ENCODE data around the gene ANAPC16.

The ANAPC16 gene

GRCh38 chr10:72274213-72274729 is 58.5 kb downstream of the ANAPC16 start:
- TF ChIP-seq EZH2 (IDR thresholded peaks at IDR 0.05), result no peak
- no peak for TF ChIP-seq POLR2AphosphoS5 (IDR thresholded peaks at IDR 0.05; ENCODE audit: borderline replicate concordance, low read depth, low read length)
- no peak for TF ChIP-seq FOXP2 (optimal IDR thresholded peaks at IDR 0.05; ENCODE audit: control extremely low read depth, extremely low read length, insufficient read depth)
- Histone ChIP-seq H3K9me3 (ENCODE audit: low read depth, low read length) (no peaks in the 10 kb centered on the region), H3K4me3 (peak overlapping the region; percentile 83), H3K9ac (ENCODE audit: insufficient read length) (peak overlapping the region; percentile 84), H3K27ac (no peak overlapping the region), H3K36me3 (ENCODE audit: insufficient read depth, low read length) (peaks cover 14% of the 10 kb centered on the region)
- no peak for DNase-seq (ENCODE audit: low read depth, low spot score)

- H3K9ac ChIP-seq (ENCODE audit: insufficient read length), result peak overlapping the region; percentile 84
- TF ChIP-seq EZH2 (IDR thresholded peaks at IDR 0.05), result no peak
- TF ChIP-seq POLR2AphosphoS5 (IDR thresholded peaks at IDR 0.05; ENCODE audit: borderline replicate concordance, low read depth, low read length), result no peak; the same call in 1 of the 2 replicates
- TF ChIP-seq FOXP2 (optimal IDR thresholded peaks at IDR 0.05; ENCODE audit: control extremely low read depth, extremely low read length, insufficient read depth), result no peak
- H3K36me3 ChIP-seq (ENCODE audit: insufficient read depth, low read length), result peaks cover 14% of the 10 kb centered on the region
- peak overlapping the region; percentile 83 for H3K4me3 ChIP-seq
- H3K27ac ChIP-seq, result no peak overlapping the region
- no peak for DNase-seq (ENCODE audit: low read depth, low spot score)
- no peaks in the 10 kb centered on the region for H3K9me3 ChIP-seq (ENCODE audit: low read depth, low read length)
Measured at GRCh38 chr10:72274730-72275350, 59.0 kb downstream of the ANAPC16 start.

- no peak for DNase-seq (ENCODE audit: low read depth, low spot score)
- peaks cover 14% of the 10 kb centered on the region for H3K36me3 ChIP-seq (ENCODE audit: insufficient read depth, low read length)
- peak overlapping the region; percentile 83 for H3K4me3 ChIP-seq
- H3K9ac ChIP-seq (ENCODE audit: insufficient read length), result peak overlapping the region; percentile 84
- TF ChIP-seq FOXP2 (optimal IDR thresholded peaks at IDR 0.05; ENCODE audit: control extremely low read depth, extremely low read length, insufficient read depth) (no peak), POLR2AphosphoS5 (IDR thresholded peaks at IDR 0.05; ENCODE audit: borderline replicate concordance, low read depth, low read length) (no peak; the same call in 1 of the 2 replicates), EZH2 (IDR thresholded peaks at IDR 0.05) (no peak)
- no peaks in the 10 kb centered on the region for H3K9me3 ChIP-seq (ENCODE audit: low read depth, low read length)
- no peak overlapping the region for H3K27ac ChIP-seq
Measured at GRCh38 chr10:72275351-72276012, 59.7 kb downstream of the ANAPC16 start.

GRCh38 chr10:72276013-72276387 is 60.2 kb downstream of the ANAPC16 start:
- H3K9me3 ChIP-seq (ENCODE audit: low read depth, low read length), result no peaks in the 10 kb centered on the region
- H3K36me3 ChIP-seq (ENCODE audit: insufficient read depth, low read length), result peaks cover 14% of the 10 kb centered on the region
- DNase-seq (ENCODE audit: low read depth, low spot score), result no peak
- TF ChIP-seq FOXP2 (optimal IDR thresholded peaks at IDR 0.05; ENCODE audit: control extremely low read depth, extremely low read length, insufficient read depth), result no peak
- no peak for TF ChIP-seq EZH2 (IDR thresholded peaks at IDR 0.05)
- no peak overlapping the region for H3K27ac ChIP-seq
- peak overlapping the region; percentile 83 for H3K4me3 ChIP-seq
- H3K9ac ChIP-seq (ENCODE audit: insufficient read length), result no peak overlapping the region

- no peak overlapping the region for H3K4me3 ChIP-seq
- H3K9ac ChIP-seq (ENCODE audit: insufficient read length), result no peak overlapping the region
- H3K27ac ChIP-seq, result no peak overlapping the region
- H3K36me3 ChIP-seq (ENCODE audit: insufficient read depth, low read length), result peaks cover 14% of the 10 kb centered on the region
- no peak for DNase-seq (ENCODE audit: low read depth, low spot score)
- no peaks in the 10 kb centered on the region for H3K9me3 ChIP-seq (ENCODE audit: low read depth, low read length)
- TF ChIP-seq EZH2 (IDR thresholded peaks at IDR 0.05) (no peak), POLR2AphosphoS5 (IDR thresholded peaks at IDR 0.05; ENCODE audit: borderline replicate concordance, low read depth, low read length) (peak; percentile 36; the same call in 1 of the 2 replicates)
Measured at GRCh38 chr10:72276421-72277339, 60.9 kb downstream of the ANAPC16 start.

- Histone ChIP-seq H3K27ac (peak overlapping the region; percentile 68), H3K4me3 (no peak overlapping the region)
- no peak for DNase-seq (ENCODE audit: low read depth, low spot score)
Measured at GRCh38 chr10:72277340-72277995, 61.7 kb downstream of the ANAPC16 start.

GRCh38 chr10:72277996-72278667 is 62.3 kb downstream of the ANAPC16 start:
- no peaks in the 10 kb centered on the region for H3K9me3 ChIP-seq (ENCODE audit: low read depth, low read length)
- no peak overlapping the region for H3K4me3 ChIP-seq
- peaks cover 14% of the 10 kb centered on the region for H3K36me3 ChIP-seq (ENCODE audit: insufficient read depth, low read length)
- peak overlapping the region; percentile 68 for H3K27ac ChIP-seq
- no peak overlapping the region for H3K9ac ChIP-seq (ENCODE audit: insufficient read length)
- TF ChIP-seq EZH2 (IDR thresholded peaks at IDR 0.05) (no peak), POLR2AphosphoS5 (IDR thresholded peaks at IDR 0.05; ENCODE audit: borderline replicate concordance, low read depth, low read length) (no peak), FOXP2 (optimal IDR thresholded peaks at IDR 0.05; ENCODE audit: control extremely low read depth, extremely low read length, insufficient read depth) (no peak)
- no peak for DNase-seq (ENCODE audit: low read depth, low spot score)

More at GRCh38 chr10:72277340-72277995, 61.7 kb downstream of the ANAPC16 start:
- TF ChIP-seq FOXP2 (optimal IDR thresholded peaks at IDR 0.05; ENCODE audit: control extremely low read depth, extremely low read length, insufficient read depth) (no peak), POLR2AphosphoS5 (IDR thresholded peaks at IDR 0.05; ENCODE audit: borderline replicate concordance, low read depth, low read length) (no peak), EZH2 (IDR thresholded peaks at IDR 0.05) (no peak)
- H3K36me3 ChIP-seq (ENCODE audit: insufficient read depth, low read length), result peaks cover 14% of the 10 kb centered on the region
- no peak overlapping the region for H3K9ac ChIP-seq (ENCODE audit: insufficient read length)
- no peaks in the 10 kb centered on the region for H3K9me3 ChIP-seq (ENCODE audit: low read depth, low read length)

All from SK-N-MC (cell line).